HG03520 (cell line): ENCODE data around the gene CYP3A4.
"Not testable (repeated sequence)": the region's sequence is repeated elsewhere in the genome, so short reads cannot be mapped to it uniquely, and the experiment has no call there.

ENCODE experiments used
- ATAC-seq: cut with Tn5 transposase; IDR thresholded peaks from one replicate; pipeline ENCODE4 v1.9.1; 2021; ENCODE audit warnings: mild to moderate bottlenecking, moderate library complexity; ENCODE audit not compliant: unreplicated experiment

The CYP3A4 gene

DNA sequence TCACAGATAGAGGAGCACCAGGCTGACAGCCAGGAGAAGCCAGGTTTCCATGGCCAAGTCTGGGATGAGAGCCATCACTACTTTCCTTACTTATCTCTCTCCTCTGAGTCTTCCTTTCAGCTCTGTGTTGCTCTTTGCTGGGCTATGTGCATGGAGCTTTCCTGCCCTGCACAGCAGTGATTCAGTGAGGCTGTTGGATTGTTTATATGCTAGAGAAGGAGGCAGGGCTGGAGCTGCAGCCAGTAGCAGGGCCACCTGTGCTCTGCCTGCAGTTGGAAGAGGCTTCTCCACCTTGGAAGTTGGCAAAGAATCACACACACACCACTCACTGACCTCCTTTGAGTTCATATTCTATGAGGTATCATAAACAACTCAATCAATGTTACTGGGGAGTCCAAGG is at the start of gene CYP3A4:
Gene CYP3A4, minus strand, starts transcription at position 178 of the 400 bp plus-strand sequence. Its CDS starts 103 bp downstream, at position 75.
- ATAC-seq = no peak

DNA sequence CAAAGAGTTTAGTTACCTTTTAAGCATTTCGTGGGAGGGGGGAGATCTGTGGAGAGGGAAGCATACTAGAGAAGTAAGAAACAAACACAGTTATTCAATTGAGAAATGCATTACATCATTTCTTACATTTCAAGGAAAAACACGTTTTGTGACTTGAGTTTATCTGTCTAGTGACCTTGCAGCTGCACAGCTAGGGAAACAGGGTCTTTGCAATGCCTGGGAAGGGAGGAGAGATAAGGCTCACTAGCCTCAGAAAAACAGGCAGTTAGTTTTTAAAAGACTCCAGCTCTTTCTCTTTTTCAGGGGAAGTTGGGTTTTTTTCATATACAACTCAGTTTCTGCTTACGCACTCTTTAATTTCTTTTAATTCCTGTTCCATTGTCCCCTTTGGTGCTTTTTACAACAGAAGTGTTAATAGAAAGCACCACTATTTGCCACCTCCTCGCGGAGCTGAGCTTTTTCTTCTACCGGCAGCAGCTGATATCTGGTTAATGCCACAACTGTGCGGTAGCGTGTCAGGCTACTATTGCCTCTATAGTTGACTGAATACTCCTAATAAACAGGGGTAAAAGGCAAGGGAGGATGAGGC is 49.4 kb upstream of the CYP3A4 start:
- no peak for ATAC-seq

DNA sequence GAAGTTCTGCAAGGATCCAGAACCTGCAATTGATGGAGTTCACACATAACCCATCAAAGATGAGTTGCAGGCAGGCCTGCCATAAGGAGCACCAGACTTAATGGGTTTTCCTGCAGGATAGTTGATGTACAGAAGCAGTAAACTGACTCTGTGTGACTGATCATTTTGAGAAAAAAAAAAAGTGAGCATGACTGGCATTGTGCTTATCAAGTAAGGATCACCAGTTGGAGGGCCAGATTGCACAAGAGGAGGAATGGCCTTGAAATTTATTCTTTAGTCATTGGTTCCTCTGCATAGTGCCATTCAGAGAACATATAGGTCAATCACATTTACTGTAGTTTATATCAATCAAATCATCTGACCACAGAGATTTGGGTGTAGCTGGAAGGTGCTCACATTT is 47.6 kb upstream of the CYP3A4 start:
- ATAC-seq = no peak

DNA sequence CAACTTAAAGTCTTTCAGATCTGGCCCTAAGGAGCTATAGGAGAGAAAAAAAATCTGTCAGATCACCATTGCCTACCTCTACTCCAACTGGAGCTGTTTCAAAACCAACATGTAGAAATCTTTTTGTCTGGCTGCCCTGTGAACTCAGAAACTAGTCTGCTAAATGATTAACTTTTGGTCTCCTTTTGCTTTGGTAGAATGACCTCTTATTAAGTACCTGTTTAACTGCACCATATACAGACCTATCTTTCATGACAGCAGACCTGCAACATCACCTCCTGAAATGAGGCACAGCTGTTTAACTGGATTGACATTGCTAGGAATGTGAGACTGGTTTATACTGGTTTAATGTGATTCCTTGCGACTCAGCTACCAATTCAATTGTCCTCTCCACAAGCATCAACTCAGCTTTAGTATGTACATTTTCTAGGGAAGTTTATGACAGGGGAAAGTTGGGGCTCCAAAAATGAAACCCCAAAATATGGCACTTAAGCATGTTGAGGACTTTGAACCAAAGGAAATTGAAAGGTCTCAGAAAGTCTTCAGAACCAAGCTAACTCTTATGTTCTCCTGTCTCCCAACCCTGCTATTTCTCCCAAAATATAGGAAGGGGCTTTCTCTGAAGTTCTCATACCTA is 45.7 kb upstream of the CYP3A4 start:
- ATAC-seq = no peak

DNA sequence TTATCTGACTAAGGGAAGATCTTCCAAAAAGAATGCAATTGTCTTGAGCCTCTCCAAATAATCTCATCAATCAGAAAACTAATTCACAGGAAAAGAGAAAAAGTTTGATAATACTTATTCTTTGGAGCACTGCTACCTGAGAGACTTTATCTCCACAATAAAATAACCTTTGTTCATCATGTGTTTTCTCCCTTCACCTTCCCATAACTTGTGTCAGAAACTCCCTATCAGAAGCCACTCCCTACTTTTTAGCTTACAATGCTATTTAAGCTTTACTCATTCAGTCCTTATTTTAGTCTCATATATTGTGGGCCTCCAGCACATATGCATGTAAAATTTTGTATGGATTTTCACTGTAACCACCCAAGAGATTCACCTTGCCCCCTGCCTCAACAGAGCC is 44.8 kb upstream of the CYP3A4 start:
- ATAC-seq = no peak

DNA sequence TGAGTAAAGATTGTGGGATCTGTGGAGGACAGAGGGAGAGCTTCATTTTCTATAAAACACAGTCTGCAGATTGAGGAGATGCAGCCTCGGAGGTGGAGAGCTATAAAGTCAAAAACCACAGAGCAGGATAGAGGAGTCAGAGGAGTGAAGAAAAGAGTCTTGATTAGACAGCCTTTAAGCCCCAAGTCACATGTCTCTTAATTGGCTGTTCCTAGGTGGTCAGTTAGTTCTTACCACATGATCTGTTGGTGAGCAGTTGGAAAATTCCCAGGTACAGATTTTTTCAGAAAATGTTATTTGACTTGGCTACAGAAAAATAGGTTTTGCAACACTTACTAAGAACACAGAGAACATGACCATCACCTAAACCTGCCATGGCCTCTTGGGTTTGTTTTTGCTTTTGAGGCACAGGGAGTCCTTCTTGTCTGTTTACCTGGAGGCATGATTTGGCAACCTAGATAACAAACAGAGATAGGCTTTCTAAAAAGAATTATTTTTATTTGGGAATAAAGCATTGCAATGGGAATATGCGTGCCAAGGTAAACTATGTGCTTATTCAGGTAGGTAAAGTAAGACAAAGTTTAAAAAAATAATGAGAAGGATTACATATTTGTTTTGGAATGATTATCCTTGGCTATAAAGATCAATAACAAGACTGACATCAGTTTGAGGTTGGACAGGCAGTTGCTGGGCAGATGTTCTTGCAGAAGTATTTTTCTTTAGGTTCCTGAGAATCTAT is 43.2 kb upstream of the CYP3A4 start:
- ATAC-seq = no peak

DNA sequence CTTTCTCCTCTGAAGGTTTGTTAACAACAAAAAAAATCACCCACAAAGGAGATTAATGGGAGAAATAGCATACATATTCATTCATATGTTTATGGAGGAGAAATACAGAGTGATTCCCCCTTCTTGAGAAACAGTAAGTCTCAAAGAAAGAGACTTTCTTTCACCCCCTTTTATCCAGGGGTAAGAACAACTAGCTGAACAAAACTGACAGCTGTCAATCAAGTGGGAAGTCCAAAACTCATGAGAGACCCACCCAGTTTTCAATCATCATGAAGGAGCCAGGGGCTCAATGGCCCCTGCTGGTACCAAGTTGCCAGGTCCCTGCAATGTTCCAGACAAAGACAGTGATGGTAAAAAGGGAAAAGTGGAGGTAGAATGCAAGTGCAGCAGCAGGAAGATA is 41.9 kb upstream of the CYP3A4 start:
- ATAC-seq = no peak

DNA sequence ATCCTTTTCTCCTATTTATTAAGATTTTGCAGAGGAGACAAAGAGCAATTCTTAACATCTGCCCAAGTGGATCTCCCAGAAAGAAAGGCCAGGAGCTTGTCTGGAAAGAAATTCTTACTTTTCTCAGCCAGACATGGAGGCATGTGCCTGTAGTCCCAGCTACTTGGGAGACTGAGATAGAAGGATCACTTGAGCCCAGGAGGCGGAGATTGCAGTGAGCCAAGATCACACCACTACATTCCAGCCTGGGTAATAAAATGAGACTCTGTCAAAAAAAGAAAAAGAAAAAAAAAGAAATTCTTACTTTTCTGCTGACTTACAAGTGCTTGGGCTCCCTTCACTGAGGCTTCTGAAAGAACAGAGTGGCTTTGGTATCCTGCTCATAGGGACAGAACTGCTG is 41.5 kb upstream of the CYP3A4 start:
- no peak for ATAC-seq

DNA sequence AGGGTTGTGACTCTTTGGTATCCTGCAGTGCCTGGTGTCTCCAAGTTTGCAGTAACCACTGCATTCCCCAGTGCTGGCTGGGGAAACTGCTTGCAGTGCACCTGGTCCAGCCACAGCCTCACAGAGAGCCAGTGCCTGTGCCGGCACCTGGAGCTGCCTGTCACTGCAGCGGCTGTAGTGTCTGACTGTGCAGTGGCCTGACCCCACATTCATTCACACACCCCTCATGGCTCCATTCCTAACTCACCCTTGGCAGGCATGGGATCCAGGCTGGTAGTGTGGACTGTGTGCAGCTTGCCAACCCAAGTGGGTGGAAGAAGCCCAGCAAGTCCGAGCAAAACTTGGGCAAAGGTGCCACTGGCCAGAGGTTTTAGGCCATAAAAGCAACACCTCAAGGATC is 40.1 kb upstream of the CYP3A4 start:
- ATAC-seq = no peak

DNA sequence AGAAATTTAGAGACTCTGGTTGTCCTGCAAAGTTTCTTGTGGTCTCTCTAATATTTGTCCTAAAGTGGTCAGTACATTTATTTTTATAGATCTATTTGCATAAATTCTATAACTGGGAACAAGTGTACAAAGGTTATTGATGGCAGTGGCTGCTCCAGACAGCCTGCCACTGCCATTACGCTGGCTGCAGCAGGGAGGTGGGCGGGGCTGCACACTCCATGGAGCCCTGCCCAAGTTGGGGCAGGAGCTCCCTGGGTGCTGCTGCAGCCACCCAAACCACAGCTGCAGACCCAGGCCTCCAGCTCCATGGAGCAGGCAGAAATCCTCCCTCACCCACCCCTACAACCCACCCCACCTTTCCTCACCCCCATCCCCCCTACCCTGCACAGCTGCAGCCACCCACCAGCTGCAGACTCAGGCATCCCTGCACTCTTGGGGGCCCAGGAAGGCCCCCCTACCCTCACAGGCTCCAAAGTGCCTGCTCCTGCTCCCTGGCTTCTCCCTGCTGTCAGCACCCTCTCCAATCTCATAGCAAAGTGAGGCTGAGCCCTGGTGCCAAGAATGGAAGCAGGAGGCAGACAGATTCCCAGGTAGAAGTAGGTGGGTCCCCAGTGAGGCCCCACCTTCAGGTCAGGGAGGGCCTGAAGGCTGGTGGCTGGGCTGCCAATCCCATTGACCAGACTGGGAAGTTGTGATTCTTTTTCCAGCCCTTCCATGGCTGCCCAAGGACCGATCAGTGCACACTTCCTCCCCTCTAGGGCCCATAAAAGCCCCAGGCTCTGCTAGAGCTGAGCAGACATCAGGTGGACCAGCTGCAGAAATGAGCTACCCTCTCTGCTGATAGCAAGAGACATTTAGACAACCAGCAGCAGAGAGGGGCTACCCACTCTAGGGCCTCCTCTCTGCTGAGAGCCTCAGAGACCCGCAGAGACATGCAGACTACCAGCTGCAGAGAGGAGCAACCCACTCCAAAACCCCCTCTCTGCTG is 39.0 kb upstream of the CYP3A4 start:
- no peak for ATAC-seq

DNA sequence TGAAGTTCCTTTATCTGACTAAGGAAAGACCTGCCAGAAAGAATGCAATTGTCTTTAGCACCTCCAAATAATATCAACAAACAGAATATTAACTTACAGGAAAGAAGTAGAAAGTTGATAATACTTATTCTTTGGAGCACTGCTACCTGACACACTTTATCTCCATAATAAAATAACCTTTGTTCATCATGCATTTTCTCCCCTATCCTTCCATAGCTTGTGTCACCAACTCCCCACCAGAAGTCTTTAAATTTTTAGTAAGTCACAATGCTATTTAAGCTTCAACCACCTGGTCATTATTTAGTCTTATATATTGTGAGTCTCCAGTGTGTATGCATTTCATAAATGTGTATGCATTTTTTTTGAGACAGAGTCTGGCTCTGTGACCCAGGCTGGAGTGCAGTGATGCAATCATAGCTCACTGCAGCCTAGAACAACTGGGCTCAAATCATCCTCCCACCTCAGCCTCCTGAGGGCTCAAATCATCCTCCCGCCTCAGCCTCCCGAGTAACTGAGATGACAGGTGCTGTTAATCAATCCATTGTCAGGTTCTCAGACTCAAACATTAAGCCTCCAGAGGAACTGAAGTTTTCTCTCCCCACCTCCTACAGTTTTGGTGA is 36.5 kb upstream of the CYP3A4 start:
- no peak for ATAC-seq

DNA sequence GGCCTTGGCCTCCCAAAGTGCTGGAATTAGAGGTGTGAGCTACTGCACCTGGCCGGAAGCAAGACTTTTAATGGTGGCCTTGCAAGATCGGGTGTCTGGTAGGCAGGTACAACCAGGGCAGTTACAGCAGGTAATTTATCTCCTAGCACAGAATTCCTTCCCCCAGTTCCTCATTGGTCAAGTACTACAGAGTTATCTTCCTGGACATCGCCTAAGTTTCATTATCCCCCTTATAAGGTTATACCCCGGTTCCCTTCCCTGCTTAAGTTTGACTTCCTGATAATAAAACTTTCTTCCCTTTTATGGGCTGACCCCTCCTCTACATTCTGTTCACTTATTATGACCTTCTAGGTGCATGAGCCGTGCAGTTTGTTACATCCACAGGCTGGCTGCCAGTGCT is 24.8 kb upstream of the CYP3A4 start:
- no peak for ATAC-seq

DNA sequence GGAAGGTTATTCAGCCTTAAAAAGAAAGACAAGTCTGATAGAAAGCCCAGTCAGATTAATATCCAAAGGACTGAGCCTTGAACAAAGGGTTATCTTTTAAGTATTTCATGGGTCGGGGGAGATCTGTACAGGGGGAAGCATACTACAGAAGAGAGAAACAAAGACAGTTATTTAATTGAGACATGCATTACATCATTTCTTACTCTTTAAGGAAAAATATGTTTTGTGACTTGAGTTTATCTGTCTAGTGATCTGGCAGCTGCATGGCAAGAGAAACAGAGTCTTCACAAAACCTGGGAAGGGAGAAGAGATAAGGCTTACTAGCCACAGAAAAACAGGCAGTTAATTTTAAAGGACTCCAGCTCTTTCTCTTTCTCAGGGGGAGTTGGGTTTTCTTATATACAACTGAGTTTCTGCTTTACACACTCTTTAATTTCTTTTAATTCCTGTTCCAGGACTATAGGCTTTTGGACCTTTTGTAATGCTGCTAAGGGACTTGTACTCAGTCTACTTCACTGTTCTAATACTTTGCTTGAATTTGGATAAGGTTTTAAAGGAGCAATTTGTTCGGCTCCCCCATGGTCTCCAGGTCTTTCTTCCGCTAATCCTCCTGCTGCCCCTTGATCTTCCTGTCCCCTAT is 23.0 kb upstream of the CYP3A4 start:
- ATAC-seq = no peak

DNA sequence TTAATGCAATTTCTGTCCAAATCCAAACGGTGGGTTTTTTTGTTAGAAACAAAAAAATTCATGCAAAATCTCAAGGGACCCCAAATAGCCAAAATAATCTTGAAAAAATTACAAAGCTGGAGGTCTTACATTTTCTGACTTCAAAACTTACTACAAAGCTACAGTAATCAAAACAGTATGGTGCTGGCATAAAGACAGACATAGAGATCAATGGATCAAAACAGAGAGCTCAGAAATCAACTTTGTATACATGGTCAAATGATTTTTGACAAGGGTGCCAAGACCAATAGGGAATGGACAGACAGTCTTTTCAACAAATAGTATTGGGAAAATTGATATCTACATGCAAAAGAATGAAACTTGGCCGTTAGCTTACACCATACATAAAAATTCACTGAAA is 21.7 kb upstream of the CYP3A4 start:
- no peak for ATAC-seq

DNA sequence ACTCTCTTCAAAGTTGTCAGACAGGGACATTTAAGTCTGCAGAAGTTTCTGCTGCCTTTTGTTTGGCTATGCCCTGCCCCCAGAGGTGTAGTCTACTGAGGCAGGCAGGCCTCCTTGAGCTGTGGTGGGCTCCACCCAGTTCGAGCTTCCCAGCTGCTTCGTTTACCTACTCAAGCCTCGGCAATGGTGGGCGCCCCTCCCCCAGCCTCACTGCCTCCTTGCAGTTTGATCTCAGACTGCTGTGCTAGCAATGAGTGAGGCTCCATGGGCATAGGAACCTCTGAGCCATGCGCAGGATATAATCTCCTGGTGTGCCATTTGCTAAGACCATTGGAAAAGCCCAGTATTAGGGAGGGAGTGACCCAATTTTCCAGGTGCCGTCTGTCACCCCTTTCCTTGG is 19.1 kb upstream of the CYP3A4 start:
- not testable (repeated sequence) for ATAC-seq

DNA sequence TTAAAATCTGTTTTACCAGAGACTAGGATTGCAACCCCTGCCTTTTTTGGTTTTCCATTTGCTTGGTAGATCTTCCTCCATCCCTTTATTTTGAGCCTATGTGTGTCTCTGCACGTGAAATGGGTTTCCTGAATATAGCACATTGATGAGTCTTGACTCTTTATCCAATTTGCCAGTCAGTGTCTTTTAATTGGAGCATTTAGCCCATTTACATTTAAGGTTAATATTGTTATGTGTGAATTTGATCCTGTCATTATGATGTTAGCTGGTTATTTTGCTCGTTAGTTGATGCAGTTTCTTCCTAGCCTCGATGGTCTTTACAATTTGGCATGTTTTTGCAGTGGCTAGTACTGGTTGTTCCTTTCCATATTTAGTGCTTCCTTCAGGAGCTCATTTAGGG is 17.4 kb upstream of the CYP3A4 start:
- not testable (repeated sequence) for ATAC-seq

DNA sequence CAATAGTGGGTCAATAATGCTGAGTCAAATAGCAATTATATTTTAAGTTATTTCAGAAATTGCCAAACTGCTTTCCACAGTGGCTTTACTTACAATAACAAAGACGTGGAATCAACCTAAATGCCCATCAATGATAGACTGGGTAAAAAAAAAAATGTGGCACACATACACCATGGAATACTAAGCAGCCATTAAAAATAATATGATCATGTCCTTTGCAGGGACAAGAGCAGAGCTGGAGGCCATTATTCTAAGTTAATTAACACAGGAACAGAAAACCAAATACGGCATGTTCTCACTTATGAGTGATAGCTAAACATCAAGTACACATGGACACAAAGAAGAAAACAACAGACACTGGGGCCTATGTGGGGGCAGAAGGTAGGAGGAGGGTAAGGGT is 15.0 kb upstream of the CYP3A4 start:
- ATAC-seq = no peak

DNA sequence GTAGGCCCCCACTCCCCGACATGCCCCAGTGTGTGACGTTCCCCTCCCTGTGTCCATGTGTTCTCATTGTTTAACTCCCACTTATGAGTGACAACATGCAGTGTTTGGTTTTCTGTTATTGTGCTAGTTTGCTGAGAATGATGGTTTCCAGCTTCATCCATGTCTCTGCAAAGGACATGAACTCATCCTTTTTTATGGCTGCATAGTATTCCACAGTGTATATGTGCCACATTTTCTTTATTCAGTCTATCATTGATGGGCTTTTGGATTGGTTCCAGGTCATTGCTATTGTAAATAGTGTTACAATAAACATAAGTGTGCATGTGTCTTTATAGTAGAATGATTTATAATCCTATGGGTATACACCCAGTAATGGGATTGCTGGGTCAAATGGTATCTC is 11.9 kb upstream of the CYP3A4 start:
- ATAC-seq = not testable (repeated sequence)

DNA sequence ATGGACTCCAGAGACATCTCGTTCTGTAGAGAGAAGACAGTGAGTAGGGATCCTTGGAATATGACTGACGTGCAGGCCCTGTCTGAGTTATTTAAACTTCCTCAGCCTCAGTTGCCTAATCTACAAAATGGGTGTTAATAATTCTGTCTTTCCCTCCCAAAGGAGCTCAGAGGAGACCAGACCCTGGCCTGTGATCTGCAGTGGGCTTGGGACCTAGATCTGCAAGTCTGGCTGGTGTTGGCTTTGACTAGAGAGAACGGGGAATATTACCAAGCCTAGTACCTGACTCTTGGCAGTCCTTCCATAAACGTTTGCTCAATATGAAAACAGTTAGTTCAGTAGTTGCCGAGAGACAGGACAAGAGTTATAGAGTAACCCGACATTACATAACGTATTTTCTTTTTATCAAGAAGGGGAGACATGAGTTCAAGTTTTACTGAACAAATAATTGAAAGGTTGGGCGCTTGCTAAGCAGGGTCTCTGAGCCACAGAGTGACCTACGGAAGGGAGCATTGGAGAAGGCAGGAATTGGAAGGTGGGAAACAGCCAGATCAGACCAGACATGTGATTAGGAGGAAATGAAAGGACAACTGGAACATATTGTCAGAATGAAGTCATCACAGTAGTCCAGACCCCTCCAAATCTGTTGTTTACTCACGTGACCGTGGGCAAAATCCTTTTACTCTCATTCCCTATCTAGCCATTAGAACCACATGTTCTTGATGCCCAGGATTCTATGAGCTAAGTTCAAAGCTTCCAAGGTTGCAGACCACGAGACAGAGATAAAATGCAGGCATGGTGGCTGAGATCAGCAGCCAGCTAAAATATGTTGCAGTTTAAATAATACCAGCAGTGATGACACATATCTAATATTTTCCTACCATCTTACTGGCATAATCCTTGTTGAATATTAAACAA is 10.9 kb upstream of the CYP3A4 start:
- ATAC-seq = no peak
